ENCODE data around the gene HOXC5. TPM values are rescaled to one million over a fixed set of nuclear protein-coding genes. Genes with fewer than 3 reads are reported as not detected.

The HOXC5 gene
- total RNA-seq, 1 experiment from 2014 or later = not detected

- no peak overlapping the region for H2BK5ac ChIP-seq (ENCODE audit: insufficient read length, low read length)
- H3K23me2 ChIP-seq (ENCODE audit: insufficient read length, low read depth, low read length, poor library complexity, severe bottlenecking) = peaks cover 1% of the 10 kb centered on the region
- H2BK12ac ChIP-seq (ENCODE audit: insufficient read length, low read depth, low read length) = no peak overlapping the region
- H3K27me3 ChIP-seq (ENCODE audit: insufficient read depth, low read length) = peaks cover 96% of the 10 kb centered on the region
- no peak overlapping the region for H4K91ac ChIP-seq (ENCODE audit: insufficient read length, low read depth, low read length)
- no peak for DNase-seq
- H4K8ac ChIP-seq (replicated peaks; ENCODE audit: insufficient read length, low read depth, low read length) = no peak overlapping the region
- no peak overlapping the region for H2AFZ ChIP-seq (ENCODE audit: low read length)
- no peak overlapping the region for H3K9ac ChIP-seq (ENCODE audit: extremely low read depth, insufficient read length, low read length)
- Mint-ChIP-seq H3K36me3 (ENCODE audit: insufficient read depth in 1 of 3, low read depth in 3 of 3) (no peaks in the 10 kb centered on the region; a peak in 1 of 7 replicates), H3K27me3 (ENCODE audit: low read depth) (peaks cover 100% of the 10 kb centered on the region), H3K4me1 (peaks cover 6 to 72% of the 10 kb centered on the region in 2 experiments), H3K4me3 (no peak overlapping the region; a peak in 1 of 5 replicates), H3K27ac (no peak overlapping the region), H3K9me3 (peaks cover 0 to 5% of the 10 kb centered on the region in 2 experiments; a peak in 1 of 5 replicates)
- no peak overlapping the region for H3K27ac ChIP-seq (ENCODE audit: insufficient read length, low read depth, low read length)
- no peak overlapping the region for H3K23ac ChIP-seq (ENCODE audit: insufficient read length, low read depth, low read length)
- no peaks in the 10 kb centered on the region for H3K9me3 ChIP-seq (ENCODE audit: control insufficient read depth, low read depth, low read length)
- no peaks in the 10 kb centered on the region for H3K79me2 ChIP-seq (ENCODE audit: insufficient read depth, low read length)
- H4K20me1 ChIP-seq (ENCODE audit: control insufficient read depth, insufficient read depth, insufficient read length) = no peaks in the 10 kb centered on the region
- no peak overlapping the region for H2BK120ac ChIP-seq (ENCODE audit: low read depth, low read length, poor library complexity, severe bottlenecking)
- H3K4me2 ChIP-seq (ENCODE audit: insufficient read depth, insufficient read length, low read length) = no peak overlapping the region
- H3K4ac ChIP-seq (ENCODE audit: low read depth, low read length) = no peak overlapping the region
- H3K79me1 ChIP-seq (ENCODE audit: insufficient read depth, low read depth, low read length, poor library complexity, severe bottlenecking) = no peaks in the 10 kb centered on the region
- no peak overlapping the region for H2BK15ac ChIP-seq (ENCODE audit: low read depth, low read length)
- H2AK5ac ChIP-seq (ENCODE audit: insufficient read length, low read length) = no peak overlapping the region
- no peak for TF ChIP-seq CTCF (conservative IDR thresholded peaks at IDR 0.05)
- no peak overlapping the region for H3T11ph ChIP-seq (ENCODE audit: low read length)
- H3K18ac ChIP-seq (ENCODE audit: insufficient read length, low read depth, low read length) = no peak overlapping the region
- no peak overlapping the region for H2BK20ac ChIP-seq (ENCODE audit: low read depth, low read length, poor library complexity, severe bottlenecking)
- H4K5ac ChIP-seq (ENCODE audit: insufficient read length, low read depth, low read length) = no peak overlapping the region
- H3K4me1 ChIP-seq (ENCODE audit: insufficient read depth, low read length) = peaks cover 7% of the 10 kb centered on the region; the same call in 1 of the 2 replicates
- no peak overlapping the region for H3K14ac ChIP-seq (ENCODE audit: insufficient read depth, low read length)
- H3K56ac ChIP-seq (ENCODE audit: insufficient read length, low read depth, low read length) = no peak overlapping the region
- WGBS (ENCODE audit: extremely low coverage, insufficient read length, low lambda C conversion rate) = no CpG with 5 or more reads among the region's 14 CpGs
These were observed 25.4 kb downstream of the HOXC5 start for GRCh38 chr12:54058128-54058768.
